ENCODE measurements around the gene FZD10.

FZD10 gene

GRCh38 chr12:130141105-130141504 is 21.2 kb upstream of the FZD10 start:
- Histone ChIP-seq H3K27me3 (ENCODE audit: control insufficient read depth in 2 of 2, insufficient read depth in 2 of 2, low read length in 2 of 2) (no peaks in the 10 kb centered on the region), H3K4me1 (ENCODE audit: control insufficient read depth in 2 of 2, insufficient read depth in 2 of 2, low read length in 2 of 2) (no peaks in the 10 kb centered on the region), H3K4me3 (ENCODE audit: low read length in 2 of 2) (no peak overlapping the region), H3K9ac (ENCODE audit: low read depth in 1 of 2, low read length in 2 of 2) (no peak overlapping the region), H3K9me3 (ENCODE audit: control insufficient read depth in 2 of 2, low read length in 2 of 2) (no peaks in the 10 kb centered on the region), H3K27ac (ENCODE audit: low read depth in 2 of 2, low read length in 2 of 2) (no peak overlapping the region), H3K36me3 (ENCODE audit: control insufficient read depth in 2 of 2, insufficient read depth in 2 of 2, low read length in 2 of 2) (no peaks in the 10 kb centered on the region)

GRCh38 chr12:130141901-130142683 is 20.2 kb upstream of the FZD10 start:
- no peaks in the 10 kb centered on the region for H3K36me3 ChIP-seq (ENCODE audit: control insufficient read depth in 2 of 2, insufficient read depth in 2 of 2, low read length in 2 of 2)
- H3K9me3 ChIP-seq (ENCODE audit: control insufficient read depth in 2 of 2, low read length in 2 of 2) = no peaks in the 10 kb centered on the region
- no peak overlapping the region for H3K27ac ChIP-seq (ENCODE audit: low read depth in 2 of 2, low read length in 2 of 2)
- H3K27me3 ChIP-seq (ENCODE audit: control insufficient read depth in 2 of 2, insufficient read depth in 2 of 2, low read length in 2 of 2) = no peaks in the 10 kb centered on the region
- H3K4me1 ChIP-seq (ENCODE audit: control insufficient read depth in 2 of 2, insufficient read depth in 2 of 2, low read length in 2 of 2) = no peaks in the 10 kb centered on the region
- no peak overlapping the region for H3K9ac ChIP-seq (ENCODE audit: low read depth in 1 of 2, low read length in 2 of 2)
- no peak overlapping the region for H3K4me3 ChIP-seq (ENCODE audit: low read length in 2 of 2)

GRCh38 chr12:130142736-130143135 is 19.5 kb upstream of the FZD10 start:
- Histone ChIP-seq H3K9me3 (ENCODE audit: control insufficient read depth in 2 of 2, low read length in 2 of 2) (no peaks in the 10 kb centered on the region), H3K4me3 (ENCODE audit: low read length in 2 of 2) (no peak overlapping the region), H3K27ac (ENCODE audit: low read depth in 2 of 2, low read length in 2 of 2) (no peak overlapping the region), H3K4me1 (ENCODE audit: control insufficient read depth in 2 of 2, insufficient read depth in 2 of 2, low read length in 2 of 2) (no peaks in the 10 kb centered on the region), H3K27me3 (ENCODE audit: control insufficient read depth in 2 of 2, insufficient read depth in 2 of 2, low read length in 2 of 2) (no peaks in the 10 kb centered on the region), H3K36me3 (ENCODE audit: control insufficient read depth in 2 of 2, insufficient read depth in 2 of 2, low read length in 2 of 2) (no peaks in the 10 kb centered on the region), H3K9ac (ENCODE audit: low read depth in 1 of 2, low read length in 2 of 2) (no peak overlapping the region)

GRCh38 chr12:130143136-130143535 is 19.1 kb upstream of the FZD10 start:
- Histone ChIP-seq H3K4me3 (ENCODE audit: low read length in 2 of 2) (no peak overlapping the region), H3K4me1 (ENCODE audit: control insufficient read depth in 2 of 2, insufficient read depth in 2 of 2, low read length in 2 of 2) (no peaks in the 10 kb centered on the region), H3K36me3 (ENCODE audit: control insufficient read depth in 2 of 2, insufficient read depth in 2 of 2, low read length in 2 of 2) (no peaks in the 10 kb centered on the region), H3K9ac (ENCODE audit: low read depth in 1 of 2, low read length in 2 of 2) (no peak overlapping the region), H3K27me3 (ENCODE audit: control insufficient read depth in 2 of 2, insufficient read depth in 2 of 2, low read length in 2 of 2) (no peaks in the 10 kb centered on the region), H3K9me3 (ENCODE audit: control insufficient read depth in 2 of 2, low read length in 2 of 2) (no peaks in the 10 kb centered on the region), H3K27ac (ENCODE audit: low read depth in 2 of 2, low read length in 2 of 2) (no peak overlapping the region)

GRCh38 chr12:130144256-130144655 is 18.0 kb upstream of the FZD10 start:
- no peaks in the 10 kb centered on the region for H3K4me1 ChIP-seq (ENCODE audit: control insufficient read depth in 2 of 2, insufficient read depth in 2 of 2, low read length in 2 of 2)
- no peaks in the 10 kb centered on the region for H3K9me3 ChIP-seq (ENCODE audit: control insufficient read depth in 2 of 2, low read length in 2 of 2)
- H3K9ac ChIP-seq (ENCODE audit: low read depth in 1 of 2, low read length in 2 of 2) = no peak overlapping the region
- no peaks in the 10 kb centered on the region for H3K27me3 ChIP-seq (ENCODE audit: control insufficient read depth in 2 of 2, insufficient read depth in 2 of 2, low read length in 2 of 2)
- no peak overlapping the region for H3K4me3 ChIP-seq (ENCODE audit: low read length in 2 of 2)
- no peaks in the 10 kb centered on the region for H3K36me3 ChIP-seq (ENCODE audit: control insufficient read depth in 2 of 2, insufficient read depth in 2 of 2, low read length in 2 of 2)
- no peak overlapping the region for H3K27ac ChIP-seq (ENCODE audit: low read depth in 2 of 2, low read length in 2 of 2)

- H3K9me3 ChIP-seq (ENCODE audit: control insufficient read depth in 2 of 2, low read length in 2 of 2) = no peaks in the 10 kb centered on the region
- no peak overlapping the region for H3K9ac ChIP-seq (ENCODE audit: low read depth in 1 of 2, low read length in 2 of 2)
- H3K4me3 ChIP-seq (ENCODE audit: low read length in 2 of 2) = no peak overlapping the region
- no peaks in the 10 kb centered on the region for H3K4me1 ChIP-seq (ENCODE audit: control insufficient read depth in 2 of 2, insufficient read depth in 2 of 2, low read length in 2 of 2)
- no peak overlapping the region for H3K27ac ChIP-seq (ENCODE audit: low read depth in 2 of 2, low read length in 2 of 2)
- H3K36me3 ChIP-seq (ENCODE audit: control insufficient read depth in 2 of 2, insufficient read depth in 2 of 2, low read length in 2 of 2) = no peaks in the 10 kb centered on the region
- H3K27me3 ChIP-seq (ENCODE audit: control insufficient read depth in 2 of 2, insufficient read depth in 2 of 2, low read length in 2 of 2) = no peaks in the 10 kb centered on the region
Measured at GRCh38 chr12:130145731-130146130, 16.5 kb upstream of the FZD10 start.

- Histone ChIP-seq H3K27me3 (ENCODE audit: control insufficient read depth in 2 of 2, insufficient read depth in 2 of 2, low read length in 2 of 2) (no peaks in the 10 kb centered on the region), H3K27ac (ENCODE audit: low read depth in 2 of 2, low read length in 2 of 2) (no peak overlapping the region), H3K4me1 (ENCODE audit: control insufficient read depth in 2 of 2, insufficient read depth in 2 of 2, low read length in 2 of 2) (no peaks in the 10 kb centered on the region)
Measured at GRCh38 chr12:130146176-130146931, 15.9 kb upstream of the FZD10 start.

GRCh38 chr12:130147875-130148596 is 14.2 kb upstream of the FZD10 start:
- H3K4me3 ChIP-seq (ENCODE audit: low read length in 2 of 2) = no peak overlapping the region
- no peaks in the 10 kb centered on the region for H3K27me3 ChIP-seq (ENCODE audit: control insufficient read depth in 2 of 2, insufficient read depth in 2 of 2, low read length in 2 of 2)
- H3K4me1 ChIP-seq (ENCODE audit: control insufficient read depth in 2 of 2, insufficient read depth in 2 of 2, low read length in 2 of 2) = no peaks in the 10 kb centered on the region
- no peaks in the 10 kb centered on the region for H3K36me3 ChIP-seq (ENCODE audit: control insufficient read depth in 2 of 2, insufficient read depth in 2 of 2, low read length in 2 of 2)
- H3K27ac ChIP-seq (ENCODE audit: low read depth in 2 of 2, low read length in 2 of 2) = no peak overlapping the region
- H3K9ac ChIP-seq (ENCODE audit: low read depth in 1 of 2, low read length in 2 of 2) = no peak overlapping the region
- H3K9me3 ChIP-seq (ENCODE audit: control insufficient read depth in 2 of 2, low read length in 2 of 2) = no peaks in the 10 kb centered on the region

More at GRCh38 chr12:130146176-130146931, 15.9 kb upstream of the FZD10 start:
- Histone ChIP-seq H3K9me3 (ENCODE audit: control insufficient read depth in 2 of 2, low read length in 2 of 2) (no peaks in the 10 kb centered on the region), H3K36me3 (ENCODE audit: control insufficient read depth in 2 of 2, insufficient read depth in 2 of 2, low read length in 2 of 2) (no peaks in the 10 kb centered on the region), H3K9ac (ENCODE audit: low read depth in 1 of 2, low read length in 2 of 2) (no peak overlapping the region), H3K4me3 (ENCODE audit: low read length in 2 of 2) (no peak overlapping the region)

GRCh38 chr12:130151846-130152245 is 10.4 kb upstream of the FZD10 start:
- Histone ChIP-seq H3K9ac (ENCODE audit: low read depth in 1 of 2, low read length in 2 of 2) (no peak overlapping the region), H3K27ac (ENCODE audit: low read depth in 2 of 2, low read length in 2 of 2) (no peak overlapping the region), H3K4me1 (ENCODE audit: control insufficient read depth in 2 of 2, insufficient read depth in 2 of 2, low read length in 2 of 2) (no peaks in the 10 kb centered on the region), H3K27me3 (ENCODE audit: control insufficient read depth in 2 of 2, insufficient read depth in 2 of 2, low read length in 2 of 2) (no peaks in the 10 kb centered on the region), H3K36me3 (ENCODE audit: control insufficient read depth in 2 of 2, insufficient read depth in 2 of 2, low read length in 2 of 2) (no peaks in the 10 kb centered on the region), H3K9me3 (ENCODE audit: control insufficient read depth in 2 of 2, low read length in 2 of 2) (no peaks in the 10 kb centered on the region), H3K4me3 (ENCODE audit: low read length in 2 of 2) (no peak overlapping the region)

- Histone ChIP-seq H3K9me3 (ENCODE audit: control insufficient read depth in 2 of 2, low read length in 2 of 2) (no peaks in the 10 kb centered on the region), H3K4me3 (ENCODE audit: low read length in 2 of 2) (no peak overlapping the region), H3K27ac (ENCODE audit: low read depth in 2 of 2, low read length in 2 of 2) (no peak overlapping the region), H3K27me3 (ENCODE audit: control insufficient read depth in 2 of 2, insufficient read depth in 2 of 2, low read length in 2 of 2) (no peaks in the 10 kb centered on the region), H3K36me3 (ENCODE audit: control insufficient read depth in 2 of 2, insufficient read depth in 2 of 2, low read length in 2 of 2) (no peaks in the 10 kb centered on the region), H3K9ac (ENCODE audit: low read depth in 1 of 2, low read length in 2 of 2) (no peak overlapping the region), H3K4me1 (ENCODE audit: control insufficient read depth in 2 of 2, insufficient read depth in 2 of 2, low read length in 2 of 2) (no peaks in the 10 kb centered on the region)
Measured at GRCh38 chr12:130152386-130152785, 9.9 kb upstream of the FZD10 start.
